Neural progenitor cell (in vitro differentiated cells): ENCODE results near the gene ENPP7. TPM values are rescaled to one million over a fixed set of nuclear protein-coding genes. Genes with fewer than 3 reads are reported as not detected.

Source experiments
- DNase-seq: peaks from one replicate; pipeline ENCODE4 v3.0.0-alpha.2; 2016; ENCODE audit warnings: low spot score
- H2AFZ ChIP-seq: fragments of 200-600 bp; sonication (generic); replicated peaks from 2 replicates; pipeline ENCODE4 v1.6.1; 2016; ENCODE audit warnings: antibody characterized with exemption
- H3F3A ChIP-seq: fragments of 200-600 bp; sonication (generic); 2 replicates; pipeline ENCODE4 v1.6.1; 2016; ENCODE audit warnings: antibody characterized with exemption, low read depth
- H3K27ac ChIP-seq: fragments of 200-600 bp; sonication (generic); 2 replicates; pipeline ENCODE4 v1.5.1; 2016; ENCODE audit warnings: mild to moderate bottlenecking
- H3K27me3 ChIP-seq: fragments of 200-600 bp; sonication (generic); 2 replicates; pipeline ENCODE4 v1.6.1; 2016; ENCODE audit warnings: mild to moderate bottlenecking, moderate library complexity
- H3K36me3 ChIP-seq: fragments of 200-600 bp; sonication (generic); 2 replicates; pipeline ENCODE4 v1.5.1; 2016
- H3K4me1 ChIP-seq: fragments of 200-600 bp; sonication (generic); 2 replicates; pipeline ENCODE4 v1.6.1; 2016; ENCODE audit warnings: mixed run types
- H3K4me2 ChIP-seq: fragments of 200-600 bp; sonication (generic); 2 replicates; pipeline ENCODE4 v1.6.1; 2016
- H3K4me3 ChIP-seq: fragments of 200-600 bp; sonication (generic); 2 replicates; pipeline ENCODE4 v1.5.1; 2016
- H3K79me2 ChIP-seq: fragments of 200-600 bp; sonication (generic); 2 replicates; pipeline ENCODE4 v1.6.1; 2016; ENCODE audit warnings: low read depth
- H3K9ac ChIP-seq: fragments of 200-600 bp; sonication (generic); 2 replicates; pipeline ENCODE4 v1.6.1; 2016
- H3K9me3 ChIP-seq: fragments of 200-600 bp; sonication (generic); 2 replicates; pipeline ENCODE4 v1.5.1; 2016; ENCODE audit warnings: low read depth
- H4K20me1 ChIP-seq: fragments of 200-600 bp; sonication (generic); 2 replicates; pipeline ENCODE4 v1.6.1; 2016; ENCODE audit warnings: low read depth
- H3K27ac Mint-ChIP-seq: 3 replicates; pipeline ENCODE4 v1.8.0; 2021; ENCODE audit warnings: mixed read lengths
- H3K27me3 Mint-ChIP-seq: 2 replicates; pipeline ENCODE4 v1.8.0; 2022; ENCODE audit warnings: low read depth, mild to moderate bottlenecking, inconsistent platforms, moderate library complexity, mixed read lengths; ENCODE audit not compliant: insufficient read depth
- H3K36me3 Mint-ChIP-seq: 3 replicates; pipeline ENCODE4 v1.8.0; 2021; ENCODE audit warnings: mixed read lengths
- H3K4me1 Mint-ChIP-seq: 3 replicates; pipeline ENCODE4 v1.8.0; 2021; ENCODE audit warnings: mixed read lengths
- H3K4me3 Mint-ChIP-seq: 3 replicates; pipeline ENCODE4 v1.8.0; 2021; ENCODE audit warnings: mild to moderate bottlenecking, moderate library complexity, mixed read lengths
- H3K9me3 Mint-ChIP-seq: 3 replicates; pipeline ENCODE4 v1.8.0; 2020; ENCODE audit warnings: mixed read lengths
- EZH2 ChIP-seq: fragments of 200-600 bp; sonication (generic); IDR thresholded peaks from 2 replicates; pipeline ENCODE4 v1.6.1; 2017; ENCODE audit warnings: antibody characterized with exemption, mild to moderate bottlenecking, moderate library complexity
- EZH2phosphoT487 ChIP-seq: fragments of 200-600 bp; sonication (generic); IDR thresholded peaks from 2 replicates; pipeline ENCODE4 v1.6.1; 2017; ENCODE audit warnings: antibody characterized with exemption
- microRNA-seq: library from miRNA; unstranded; fragments of <30 nt; microRNA quantifications from one replicate; pipeline ENCODE4, GENCODE V29; 2016
- small RNA-seq: library from RNA; depleted of rRNA; stranded (forward); fragments of <200 nt; gene quantifications from one replicate; pipeline ENCODE3, GENCODE V24; 2015
- total RNA-seq: library from RNA; depleted of rRNA; stranded (reverse); fragments of >200 nt; gene quantifications from 2 replicates; pipeline ENCODE4 v1.2.3, GENCODE V29; 2015; ENCODE audit warnings: low replicate concordance
- TF ChIP-seq, protein P1 (sequence below): fragments of 200-600 bp; sonication (generic); IDR thresholded peaks from 2 replicates; pipeline ENCODE4 v1.5.1; 2017; ENCODE audit warnings: antibody characterized with exemption, mild to moderate bottlenecking

Gene ENPP7
- total RNA-seq, 1 donor from 2014 or later = not detected

DNA sequence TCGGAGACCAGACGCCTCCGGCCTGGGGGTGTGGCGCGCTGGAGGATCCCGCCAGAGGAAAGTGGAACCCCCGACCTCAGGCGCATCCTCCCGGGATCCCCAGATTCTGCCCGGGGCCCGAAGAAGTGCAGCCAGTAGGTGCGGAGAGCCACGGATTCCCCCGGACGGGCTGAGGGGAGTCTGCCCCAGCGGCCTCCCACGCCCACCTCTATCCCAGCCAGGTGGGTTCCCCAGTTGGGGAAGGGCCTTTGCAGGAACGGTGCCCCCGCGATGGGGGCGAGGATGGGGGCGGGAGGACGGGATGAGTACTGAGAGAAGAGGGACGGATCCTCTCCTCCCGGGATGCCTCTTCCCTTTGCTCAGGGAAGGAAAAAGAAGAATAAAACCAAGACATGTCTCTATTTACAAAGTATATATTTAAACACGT, 61.0 kb downstream of the ENPP7 start:
- Histone ChIP-seq H3K4me2 (peak overlapping the region; percentile 42), H3K27ac (no peak overlapping the region), H3K79me2 (peaks cover 7% of the 10 kb centered on the region), H3K9me3 (no peaks in the 10 kb centered on the region), H4K20me1 (peaks cover 89% of the 10 kb centered on the region), H3K4me3 (no peak overlapping the region), H3F3A (peaks cover 74% of the 10 kb centered on the region), H3K9ac (no peak overlapping the region), H3K27me3 (peaks cover 98% of the 10 kb centered on the region), H3K4me1 (peaks cover 45% of the 10 kb centered on the region), H3K36me3 (no peaks in the 10 kb centered on the region), H2AFZ (no peak overlapping the region)
- Mint-ChIP-seq H3K4me1 (peaks cover 58% of the 10 kb centered on the region), H3K27me3 (peaks cover 47% of the 10 kb centered on the region), H3K36me3 (peaks cover 4% of the 10 kb centered on the region), H3K9me3 (no peaks in the 10 kb centered on the region), H3K4me3 (peak overlapping the region; percentile 79), H3K27ac (no peak overlapping the region)
- DNase-seq = no peak
- TF ChIP-seq, protein P1, sequence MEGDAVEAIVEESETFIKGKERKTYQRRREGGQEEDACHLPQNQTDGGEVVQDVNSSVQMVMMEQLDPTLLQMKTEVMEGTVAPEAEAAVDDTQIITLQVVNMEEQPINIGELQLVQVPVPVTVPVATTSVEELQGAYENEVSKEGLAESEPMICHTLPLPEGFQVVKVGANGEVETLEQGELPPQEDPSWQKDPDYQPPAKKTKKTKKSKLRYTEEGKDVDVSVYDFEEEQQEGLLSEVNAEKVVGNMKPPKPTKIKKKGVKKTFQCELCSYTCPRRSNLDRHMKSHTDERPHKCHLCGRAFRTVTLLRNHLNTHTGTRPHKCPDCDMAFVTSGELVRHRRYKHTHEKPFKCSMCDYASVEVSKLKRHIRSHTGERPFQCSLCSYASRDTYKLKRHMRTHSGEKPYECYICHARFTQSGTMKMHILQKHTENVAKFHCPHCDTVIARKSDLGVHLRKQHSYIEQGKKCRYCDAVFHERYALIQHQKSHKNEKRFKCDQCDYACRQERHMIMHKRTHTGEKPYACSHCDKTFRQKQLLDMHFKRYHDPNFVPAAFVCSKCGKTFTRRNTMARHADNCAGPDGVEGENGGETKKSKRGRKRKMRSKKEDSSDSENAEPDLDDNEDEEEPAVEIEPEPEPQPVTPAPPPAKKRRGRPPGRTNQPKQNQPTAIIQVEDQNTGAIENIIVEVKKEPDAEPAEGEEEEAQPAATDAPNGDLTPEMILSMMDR = no peak
- peak; percentile 88 for TF ChIP-seq EZH2phosphoT487
- TF ChIP-seq EZH2 = peak; percentile 95

Small RNA genes within 50 kb of the gene (microRNA-seq; reads per million reads assigned to microRNA genes)
- gene MIR4739 = not detected

Small RNA genes within 50 kb of the gene (small RNA-seq; reads per million reads assigned to genes)
- gene MIR4739 = not detected

Other genes starting within 250 kb of the ENPP7 start
- 0.30 and 1.6 TPM in 2 replicates for gene RBFOX3, start 119.9 kb upstream of the ENPP7 start, total RNA-seq
- gene CBX2, start 47.2 kb downstream of the ENPP7 start, total RNA-seq = 53.5 and 155 TPM in 2 replicates
- 2.8 and 15.2 TPM in 2 replicates for gene CBX8, start 66.1 kb downstream of the ENPP7 start, total RNA-seq
- gene CBX4, start 108.5 kb downstream of the ENPP7 start, total RNA-seq = 2.7 and 5.6 TPM in 2 replicates